Stimulated activated CD4-positive, alpha-beta T cell treated with anti-CD3 and anti-CD28 coated beads, TNF-alpha, amount 100 ng/mL, for 4 hours (primary cell): Measurements from ENCODE around the gene GBGT1.
A peak's percentile ranks its signal among the peaks of the same experiment; 100 is the strongest.

Experiments
- DNase-seq, 3 experiments: peaks; one replicate each; pipeline ENCODE4 v3.0.0-alpha.2; 2020; ENCODE audit warnings: low read depth in 3 of 3

The GBGT1 gene

DNA sequence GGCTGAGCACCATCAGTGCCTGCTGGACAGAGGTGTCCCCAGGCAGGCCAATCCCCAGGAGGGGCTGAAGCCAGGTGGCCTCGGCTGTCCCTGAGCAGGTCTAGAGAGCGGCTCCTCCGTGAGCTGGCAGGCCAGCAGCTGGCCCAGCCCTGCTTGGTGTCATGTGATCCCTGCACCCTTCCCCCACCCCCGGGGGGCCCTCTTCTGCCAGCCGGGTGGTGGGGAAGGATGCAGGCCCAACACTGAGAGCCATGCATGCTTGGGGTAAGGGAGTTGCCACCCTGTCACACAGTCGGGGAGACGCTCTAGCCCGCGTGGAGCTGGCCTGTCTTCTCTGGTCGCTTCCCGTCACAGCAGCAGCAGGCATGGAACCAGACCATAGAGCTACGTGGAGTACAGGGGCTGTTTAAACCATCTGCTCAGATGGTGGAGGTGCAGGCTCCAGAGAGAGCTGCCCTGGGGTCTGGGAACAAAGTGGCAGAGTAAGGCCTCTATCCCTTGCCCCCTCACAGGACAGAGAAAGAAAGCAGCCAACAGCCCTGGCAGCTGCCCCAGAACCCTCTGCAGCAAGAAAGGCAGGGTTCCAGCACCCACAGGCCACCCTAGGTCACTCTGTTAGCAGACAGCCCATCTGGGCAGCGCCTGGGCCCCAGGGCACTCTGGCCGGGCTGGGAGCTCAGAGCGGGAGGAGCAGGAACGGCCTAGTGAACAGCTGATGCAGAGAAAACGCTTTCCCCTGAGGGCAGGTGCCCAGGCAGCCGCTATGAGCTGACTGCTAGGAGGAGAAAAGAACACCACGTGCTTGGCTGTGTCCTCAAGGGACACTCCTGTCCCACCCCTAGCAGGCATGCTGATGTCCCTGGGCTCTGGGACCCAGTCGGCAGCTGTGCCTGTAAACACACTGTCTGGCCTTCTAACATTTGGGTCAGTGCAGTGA lies 49.5 kb downstream of the GBGT1 start:
- no peak for DNase-seq

DNA sequence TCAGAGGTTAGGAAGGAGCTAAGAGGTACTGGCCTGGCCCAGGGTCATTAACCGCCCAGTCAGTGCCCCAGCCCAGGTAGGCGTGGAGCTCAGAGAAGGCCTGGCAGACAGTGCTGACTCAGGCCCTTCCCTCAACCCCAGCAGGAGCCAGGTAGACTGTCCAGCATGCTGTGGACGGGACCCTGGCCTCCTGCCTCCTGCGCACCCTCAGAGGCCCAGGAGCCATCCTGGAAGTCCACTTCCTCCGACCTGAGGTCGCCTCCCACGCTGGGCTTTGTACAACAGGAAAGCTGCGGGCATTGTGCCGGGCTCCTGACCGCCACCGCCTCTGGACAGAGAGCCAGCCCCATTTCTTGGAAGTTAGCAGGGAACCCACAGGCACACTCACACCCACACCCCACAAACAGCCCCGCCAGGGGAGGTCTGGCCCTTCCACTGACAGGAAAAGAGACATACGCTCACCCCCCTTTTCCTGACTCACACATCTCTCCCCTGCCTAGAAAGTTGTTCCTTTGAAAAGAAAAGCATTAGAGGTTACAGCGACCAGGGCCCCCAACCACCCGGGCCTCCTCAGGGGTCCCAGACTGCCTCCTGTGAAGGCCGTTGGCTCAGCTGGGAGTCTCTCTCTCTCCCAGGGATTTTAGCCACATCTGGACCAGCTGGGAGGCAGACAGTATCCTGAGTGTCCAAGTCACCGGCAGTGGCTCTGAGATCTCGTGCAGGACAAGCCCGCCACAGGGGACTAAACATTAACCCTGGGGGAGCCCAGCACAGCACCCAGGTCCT lies 50.4 kb downstream of the GBGT1 start:
- no peak for DNase-seq

DNA sequence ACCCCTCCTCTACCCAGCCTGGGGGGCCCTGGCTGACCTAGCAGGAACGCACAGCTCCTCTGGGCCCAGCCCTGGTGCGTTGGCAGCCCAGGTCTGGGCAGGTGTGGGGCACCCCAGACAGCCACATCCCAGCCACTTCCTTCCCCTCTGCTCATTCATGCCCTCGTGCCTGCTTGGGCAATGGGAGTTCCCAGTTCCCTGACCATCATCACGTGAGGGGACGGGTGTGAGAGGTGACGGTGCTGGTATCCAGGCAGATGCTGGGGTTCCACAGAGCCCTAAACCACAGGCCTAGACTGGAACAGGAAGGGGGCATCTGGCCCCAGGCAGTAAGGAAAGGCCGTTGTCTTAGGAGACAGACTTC lies 51.1 kb downstream of the GBGT1 start:
- DNase-seq = no peak

DNA sequence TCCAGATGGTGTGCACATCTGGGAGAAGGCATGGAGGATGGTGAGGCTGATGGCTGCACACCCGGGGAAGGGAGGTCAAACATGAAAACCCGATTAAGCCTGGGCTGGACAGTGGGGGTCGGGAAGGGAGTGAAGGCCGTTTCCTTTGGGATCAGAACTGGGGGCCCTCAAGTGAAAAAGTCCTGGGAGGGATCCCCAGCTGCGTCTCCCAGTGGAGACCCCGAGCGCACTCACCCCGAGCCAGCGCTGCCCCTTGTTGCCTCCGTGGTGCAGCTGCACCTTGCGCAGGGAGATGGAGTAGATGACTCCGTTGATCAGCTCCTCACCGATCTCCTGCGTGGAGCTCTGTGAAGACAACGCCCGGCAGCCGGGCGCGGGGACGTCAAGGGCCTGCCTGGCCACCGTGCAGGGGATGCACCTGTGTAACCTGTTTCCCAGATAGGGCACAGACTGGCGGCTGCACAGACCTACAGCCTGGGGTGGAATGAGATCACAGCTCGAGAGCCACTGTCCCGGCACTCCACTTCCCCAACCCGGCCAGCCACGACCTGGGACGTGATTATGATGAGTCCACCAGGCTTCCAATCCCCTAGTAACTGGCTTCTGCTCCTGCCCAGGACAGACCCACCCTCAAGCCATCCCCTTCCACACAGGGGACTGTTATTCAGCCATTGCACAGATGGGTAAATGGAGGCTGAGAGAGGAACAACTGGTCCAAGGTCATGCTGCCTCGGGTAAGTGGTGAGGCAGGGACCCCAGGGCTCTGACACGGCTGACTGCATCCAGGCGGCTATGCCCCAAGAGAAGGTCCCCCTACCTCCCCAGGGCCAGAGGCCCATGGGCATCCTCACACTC lies 51.7 kb downstream of the GBGT1 start:
- DNase-seq = no peak

- DNase-seq = no peak
Observed at GRCh38 chr9:133109931-133110650, 53.6 kb downstream of the GBGT1 start.

DNA sequence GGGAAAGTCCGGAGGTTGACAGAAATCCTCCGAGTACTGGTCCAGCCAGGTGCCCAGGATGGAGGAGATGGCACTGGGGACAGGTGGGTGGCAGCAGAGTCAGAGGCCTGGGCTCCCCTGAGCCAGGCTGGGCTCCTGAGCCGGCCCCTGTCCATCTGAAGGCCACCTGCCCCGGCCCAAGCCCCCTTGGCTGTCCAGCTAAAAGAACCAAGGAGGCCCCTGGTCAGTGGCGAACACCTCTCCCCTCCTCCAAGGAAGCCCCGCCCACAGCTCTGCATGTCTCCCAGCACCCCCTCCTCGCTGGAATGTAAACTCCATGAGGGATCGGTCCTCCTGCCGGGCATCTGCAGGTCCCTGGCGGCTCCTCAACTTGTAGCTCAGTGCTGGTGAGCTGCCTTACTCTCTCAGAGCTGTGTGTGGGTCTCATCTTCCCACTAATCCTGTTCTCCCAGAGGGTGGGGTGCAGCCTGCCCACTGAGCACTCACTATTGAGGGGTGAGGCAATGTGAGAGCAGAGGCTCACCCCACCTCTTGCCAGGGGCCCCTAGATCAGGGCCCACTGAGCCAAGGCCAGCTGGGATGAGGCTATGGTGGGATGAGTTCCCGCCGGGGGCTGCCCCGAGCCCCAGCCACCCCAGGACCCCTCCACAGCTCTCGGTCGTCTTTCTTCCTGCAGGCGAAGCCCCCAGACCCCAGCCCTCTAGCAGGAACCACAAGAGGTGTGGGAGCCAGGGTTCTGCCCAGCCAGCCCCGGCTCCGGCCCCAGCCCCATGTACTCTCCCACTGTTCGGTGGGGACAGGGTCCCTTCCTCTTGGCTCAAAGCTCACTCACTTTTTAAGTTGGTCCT lies 54.7 kb downstream of the GBGT1 start:
- no peak for DNase-seq

DNA sequence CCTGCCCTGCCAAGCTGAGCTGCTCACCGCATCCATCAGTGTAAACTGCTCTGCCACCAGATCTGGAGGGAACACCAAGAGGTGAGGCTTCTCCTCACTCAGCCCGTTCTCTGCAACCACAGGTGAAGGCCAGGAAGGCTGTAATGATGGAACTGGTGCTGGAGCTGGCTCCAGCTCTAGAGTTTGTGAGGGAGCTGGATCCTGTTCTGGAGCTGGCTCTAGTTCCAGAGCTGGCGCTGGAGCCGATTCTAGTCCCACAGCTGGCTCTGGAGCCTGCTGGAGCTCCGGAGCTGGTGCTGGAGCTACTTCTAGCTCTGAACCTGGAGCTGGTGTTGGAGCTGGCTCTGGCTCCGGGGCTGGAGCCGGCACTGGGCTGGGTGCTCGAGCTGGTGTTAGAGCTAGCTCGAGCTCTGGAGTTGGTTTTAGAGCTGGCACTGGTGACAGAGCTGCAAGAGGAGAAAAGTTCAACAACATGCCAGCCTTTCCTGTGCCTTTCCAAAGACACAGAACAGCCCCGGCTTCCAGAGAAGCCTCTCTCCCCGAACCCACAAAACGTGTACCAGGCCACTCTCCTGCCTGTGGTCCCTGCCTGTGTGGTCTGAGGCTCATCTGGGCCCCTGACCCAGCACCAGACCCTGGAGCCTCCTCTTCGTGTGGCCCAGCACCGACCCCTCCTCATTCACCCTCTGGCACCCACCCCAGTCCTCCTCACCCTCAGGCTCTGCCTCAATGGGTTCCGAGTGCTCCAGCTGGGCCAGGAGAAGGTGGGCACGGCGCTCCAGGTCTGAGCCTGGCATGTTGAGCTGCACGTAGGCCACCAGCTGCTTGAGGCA lies 55.5 kb downstream of the GBGT1 start:
- DNase-seq = no peak

DNA sequence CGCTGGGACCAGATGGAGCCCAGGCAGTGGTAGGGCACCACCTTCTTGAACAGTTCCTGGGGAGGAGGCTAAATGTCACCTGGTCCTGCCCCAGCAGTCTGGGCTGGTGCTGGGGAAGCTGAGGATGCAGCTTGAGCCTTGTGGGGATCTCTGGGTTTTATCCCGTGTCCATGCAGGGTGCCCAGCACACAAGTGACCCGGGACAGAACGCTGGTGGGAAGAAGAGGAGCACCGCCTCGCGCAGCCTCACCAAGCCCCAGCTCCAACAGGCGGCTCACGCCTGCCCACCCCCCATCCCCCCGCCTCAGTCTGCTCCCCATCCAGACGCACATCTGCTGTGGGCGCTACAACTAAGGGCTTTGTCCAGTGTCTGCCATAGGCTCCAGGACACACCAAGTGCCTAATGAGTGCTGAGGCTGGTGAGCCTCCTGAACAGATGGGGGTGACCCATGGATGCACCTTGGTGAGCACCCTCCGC lies 56.4 kb downstream of the GBGT1 start:
- DNase-seq = no peak

DNA sequence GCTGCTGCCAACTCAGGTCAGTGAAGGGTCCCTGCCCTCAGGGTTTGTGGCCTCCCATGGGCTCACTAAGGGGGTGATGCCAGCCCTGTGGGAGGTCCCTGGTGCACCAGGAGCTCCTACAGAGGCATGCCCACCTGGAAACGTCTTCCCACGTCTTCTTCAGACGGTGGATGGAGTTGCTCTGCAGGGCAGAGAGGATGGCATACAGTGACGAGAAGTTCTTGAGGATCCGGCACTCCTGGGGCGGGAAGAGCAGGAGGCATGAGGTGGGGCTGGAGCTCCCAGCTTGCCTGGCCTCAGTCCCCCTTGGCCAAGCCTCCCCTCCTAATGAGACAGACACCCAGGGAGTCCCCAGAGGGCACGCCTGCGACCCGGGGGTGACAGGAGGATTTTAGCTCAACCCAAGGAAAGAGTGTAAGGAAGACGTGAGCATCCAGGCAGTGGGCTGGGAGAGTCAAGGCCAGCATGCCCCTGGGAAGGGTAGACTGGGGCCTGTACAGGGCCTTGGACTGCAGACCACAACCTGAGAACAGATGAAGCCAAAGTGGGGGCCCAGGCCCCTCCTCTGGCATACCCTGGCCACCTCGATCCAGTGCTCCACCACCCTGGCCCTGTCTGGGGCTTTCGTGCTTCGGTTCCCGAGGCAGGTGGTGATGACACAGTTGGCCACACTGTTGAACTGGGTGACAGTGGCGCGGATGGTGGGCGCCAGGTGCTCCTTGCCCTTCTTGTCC lies 57.0 kb downstream of the GBGT1 start:
- no peak for DNase-seq

- no peak for DNase-seq
Observed at GRCh38 chr9:133105461-133105770, 58.3 kb downstream of the GBGT1 start.

DNA sequence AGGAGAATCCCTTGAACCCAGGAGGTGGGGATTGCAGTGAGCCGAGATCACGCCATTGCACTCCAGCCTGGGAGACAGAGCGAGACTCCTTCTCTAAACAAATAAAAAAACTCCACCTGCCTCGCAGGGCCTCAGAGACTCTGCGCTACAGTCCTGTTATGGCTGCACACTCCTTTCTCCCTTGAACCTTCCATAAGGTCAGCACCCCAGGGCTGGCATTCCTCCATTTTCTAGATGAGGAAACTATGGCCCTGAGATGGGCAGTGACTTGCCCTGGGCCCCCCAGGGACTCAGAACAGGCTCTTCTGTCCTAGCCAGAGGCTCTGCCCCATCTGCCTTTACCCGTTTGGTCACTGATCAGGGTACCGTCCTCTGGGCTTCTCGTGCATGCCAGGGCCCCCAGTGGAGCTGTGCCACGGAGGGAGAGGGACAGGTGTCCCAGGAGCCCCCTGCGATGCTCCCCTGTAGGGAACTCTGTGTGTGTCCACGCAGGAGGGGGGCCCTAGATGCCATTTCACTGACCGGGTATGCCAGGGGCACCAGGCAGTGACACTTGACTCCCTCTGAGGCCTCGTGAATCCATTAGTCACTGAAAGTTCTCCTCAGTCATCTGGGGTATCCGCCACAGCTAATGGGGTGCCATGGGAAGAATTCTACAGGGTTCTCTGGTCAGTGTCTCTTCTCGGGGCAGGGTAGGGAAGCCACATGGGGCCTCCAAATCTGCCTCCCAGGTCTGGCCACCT lies 58.8 kb downstream of the GBGT1 start:
- DNase-seq = no peak

GRCh38 chr9:133103987-133104505 lies 59.7 kb downstream of the GBGT1 start:
- DNase-seq = no peak

GRCh38 chr9:133103183-133103986 lies 60.3 kb downstream of the GBGT1 start:
- peak in 1 of 3 experiments; percentile 31 for DNase-seq
